ENCODE data around the gene CBLN3. TPM values are rescaled to one million over a fixed set of nuclear protein-coding genes. Genes with fewer than 3 reads are reported as not detected.
A peak's percentile ranks its signal among the peaks of the same experiment; 100 is the strongest.

CBLN3 gene
- total and polyA plus RNA-seq, 4 donors, result 0.59 to 2.4 (median 1.5) TPM

- Histone ChIP-seq H3K4me3 (ENCODE audit: low read depth, low read length) (no peak overlapping the region), H3K27me3 (ENCODE audit: control insufficient read depth, insufficient read depth, low read length) (no peaks in the 10 kb centered on the region), H3K36me3 (ENCODE audit: control insufficient read depth, insufficient read depth, low read length) (peaks cover 49% of the 10 kb centered on the region), H3K9me3 (ENCODE audit: control insufficient read depth, insufficient read depth, low read length) (no peaks in the 10 kb centered on the region), H3K27ac (ENCODE audit: low read depth, low read length) (no peak overlapping the region), H3K4me1 (ENCODE audit: control insufficient read depth, insufficient read depth, low read length) (peaks cover 7% of the 10 kb centered on the region)
- no peak for DNase-seq (ENCODE audit: low read depth in 4 of 6, low spot score in 6 of 6)
- WGBS (ENCODE audit: insufficient coverage), result 87% methylated on average over 20 of the region's 25 CpGs
These were observed 13.8 kb downstream of the CBLN3 start for GRCh38 chr14:24415421-24416253.

- H3K27ac ChIP-seq (ENCODE audit: low read depth, low read length), result no peak overlapping the region
These were observed 14.6 kb downstream of the CBLN3 start for GRCh38 chr14:24414732-24415420.

GRCh38 chr14:24414077-24414476 lies 15.4 kb downstream of the CBLN3 start:
- no CpG with 5 or more reads among the region's 1 CpG for WGBS (ENCODE audit: insufficient coverage)
- Histone ChIP-seq H3K4me3 (ENCODE audit: low read depth, low read length) (no peak overlapping the region), H3K36me3 (ENCODE audit: control insufficient read depth, insufficient read depth, low read length) (peaks cover 64% of the 10 kb centered on the region), H3K27ac (ENCODE audit: low read depth, low read length) (no peak overlapping the region), H3K9me3 (ENCODE audit: control insufficient read depth, insufficient read depth, low read length) (no peaks in the 10 kb centered on the region), H3K27me3 (ENCODE audit: control insufficient read depth, insufficient read depth, low read length) (no peaks in the 10 kb centered on the region), H3K4me1 (ENCODE audit: control insufficient read depth, insufficient read depth, low read length) (peaks cover 15% of the 10 kb centered on the region)
- no peak for DNase-seq (ENCODE audit: low read depth in 4 of 6, low spot score in 6 of 6)

More at GRCh38 chr14:24414732-24415420, 14.6 kb downstream of the CBLN3 start:
- DNase-seq (ENCODE audit: low read depth in 4 of 6, low spot score in 6 of 6), result no peak
- Histone ChIP-seq H3K27me3 (ENCODE audit: control insufficient read depth, insufficient read depth, low read length) (no peaks in the 10 kb centered on the region), H3K36me3 (ENCODE audit: control insufficient read depth, insufficient read depth, low read length) (peaks cover 56% of the 10 kb centered on the region), H3K4me3 (ENCODE audit: low read depth, low read length) (no peak overlapping the region), H3K4me1 (ENCODE audit: control insufficient read depth, insufficient read depth, low read length) (peaks cover 7% of the 10 kb centered on the region), H3K9me3 (ENCODE audit: control insufficient read depth, insufficient read depth, low read length) (no peaks in the 10 kb centered on the region)
- 93% methylated on average over 15 of the region's 15 CpGs for WGBS (ENCODE audit: insufficient coverage)

GRCh38 chr14:24411443-24412389 lies 17.8 kb downstream of the CBLN3 start:
- no peak overlapping the region for H3K4me3 ChIP-seq (ENCODE audit: low read depth, low read length)
- H3K27me3 ChIP-seq (ENCODE audit: control insufficient read depth, insufficient read depth, low read length), result no peaks in the 10 kb centered on the region
- 85% methylated on average over 14 of the region's 16 CpGs for WGBS (ENCODE audit: insufficient coverage)
- DNase-seq (ENCODE audit: low read depth in 4 of 6, low spot score in 6 of 6), result peak in 2 of 6 donors; percentile 59 to 64
- peaks cover 82% of the 10 kb centered on the region for H3K36me3 ChIP-seq (ENCODE audit: control insufficient read depth, insufficient read depth, low read length)
- no peak overlapping the region for H3K27ac ChIP-seq (ENCODE audit: low read depth, low read length)
- H3K4me1 ChIP-seq (ENCODE audit: control insufficient read depth, insufficient read depth, low read length), result peaks cover 27% of the 10 kb centered on the region
- H3K9me3 ChIP-seq (ENCODE audit: control insufficient read depth, insufficient read depth, low read length), result no peaks in the 10 kb centered on the region

- no peak for DNase-seq (ENCODE audit: low read depth in 4 of 6, low spot score in 6 of 6)
- H3K9me3 ChIP-seq (ENCODE audit: control insufficient read depth, insufficient read depth, low read length), result no peaks in the 10 kb centered on the region
- 93% methylated on average over 9 of the region's 10 CpGs for WGBS (ENCODE audit: insufficient coverage)
- no peak overlapping the region for H3K4me3 ChIP-seq (ENCODE audit: low read depth, low read length)
- no peak overlapping the region for H3K27ac ChIP-seq (ENCODE audit: low read depth, low read length)
- H3K36me3 ChIP-seq (ENCODE audit: control insufficient read depth, insufficient read depth, low read length), result peaks cover 72% of the 10 kb centered on the region
- no peaks in the 10 kb centered on the region for H3K27me3 ChIP-seq (ENCODE audit: control insufficient read depth, insufficient read depth, low read length)
- H3K4me1 ChIP-seq (ENCODE audit: control insufficient read depth, insufficient read depth, low read length), result peaks cover 23% of the 10 kb centered on the region
These were observed 19.5 kb downstream of the CBLN3 start for GRCh38 chr14:24409956-24410355.

GRCh38 chr14:24409192-24409591 lies 20.3 kb downstream of the CBLN3 start:
- Histone ChIP-seq H3K27ac (ENCODE audit: low read depth, low read length) (no peak overlapping the region), H3K4me1 (ENCODE audit: control insufficient read depth, insufficient read depth, low read length) (peaks cover 23% of the 10 kb centered on the region), H3K4me3 (ENCODE audit: low read depth, low read length) (no peak overlapping the region), H3K36me3 (ENCODE audit: control insufficient read depth, insufficient read depth, low read length) (peaks cover 64% of the 10 kb centered on the region), H3K27me3 (ENCODE audit: control insufficient read depth, insufficient read depth, low read length) (no peaks in the 10 kb centered on the region), H3K9me3 (ENCODE audit: control insufficient read depth, insufficient read depth, low read length) (no peaks in the 10 kb centered on the region)
- DNase-seq (ENCODE audit: low read depth in 4 of 6, low spot score in 6 of 6), result no peak
- WGBS (ENCODE audit: insufficient coverage), result 71% methylated on average over 4 of the region's 6 CpGs

GRCh38 chr14:24408764-24409163 lies 20.7 kb downstream of the CBLN3 start:
- DNase-seq (ENCODE audit: low read depth in 4 of 6, low spot score in 6 of 6), result peak in 1 of 6 donors; percentile 66
- H3K27me3 ChIP-seq (ENCODE audit: control insufficient read depth, insufficient read depth, low read length), result no peaks in the 10 kb centered on the region
- H3K4me3 ChIP-seq (ENCODE audit: low read depth, low read length), result no peak overlapping the region
- no peaks in the 10 kb centered on the region for H3K9me3 ChIP-seq (ENCODE audit: control insufficient read depth, insufficient read depth, low read length)
- no peak overlapping the region for H3K27ac ChIP-seq (ENCODE audit: low read depth, low read length)
- H3K36me3 ChIP-seq (ENCODE audit: control insufficient read depth, insufficient read depth, low read length), result peaks cover 62% of the 10 kb centered on the region
- peaks cover 23% of the 10 kb centered on the region for H3K4me1 ChIP-seq (ENCODE audit: control insufficient read depth, insufficient read depth, low read length)
- WGBS (ENCODE audit: insufficient coverage), result 56% methylated on average over 3 of the region's 3 CpGs

- peaks cover 23% of the 10 kb centered on the region for H3K4me1 ChIP-seq (ENCODE audit: control insufficient read depth, insufficient read depth, low read length)
- no peaks in the 10 kb centered on the region for H3K9me3 ChIP-seq (ENCODE audit: control insufficient read depth, insufficient read depth, low read length)
- DNase-seq (ENCODE audit: low read depth in 4 of 6, low spot score in 6 of 6), result no peak
- H3K27ac ChIP-seq (ENCODE audit: low read depth, low read length), result no peak overlapping the region
- 94% methylated on average over 18 of the region's 18 CpGs for WGBS (ENCODE audit: insufficient coverage)
- no peak overlapping the region for H3K4me3 ChIP-seq (ENCODE audit: low read depth, low read length)
- peaks cover 56% of the 10 kb centered on the region for H3K36me3 ChIP-seq (ENCODE audit: control insufficient read depth, insufficient read depth, low read length)
- H3K27me3 ChIP-seq (ENCODE audit: control insufficient read depth, insufficient read depth, low read length), result no peaks in the 10 kb centered on the region
These were observed 21.7 kb downstream of the CBLN3 start for GRCh38 chr14:24407608-24408325.

- H3K4me3 ChIP-seq (ENCODE audit: low read depth, low read length), result no peak overlapping the region
- no peaks in the 10 kb centered on the region for H3K27me3 ChIP-seq (ENCODE audit: control insufficient read depth, insufficient read depth, low read length)
- no peaks in the 10 kb centered on the region for H3K9me3 ChIP-seq (ENCODE audit: control insufficient read depth, insufficient read depth, low read length)
- no peak overlapping the region for H3K27ac ChIP-seq (ENCODE audit: low read depth, low read length)
- DNase-seq (ENCODE audit: low read depth in 4 of 6, low spot score in 6 of 6), result no peak
- peaks cover 33% of the 10 kb centered on the region for H3K4me1 ChIP-seq (ENCODE audit: control insufficient read depth, insufficient read depth, low read length)
- 95% methylated on average over 5 of the region's 6 CpGs for WGBS (ENCODE audit: insufficient coverage)
- peaks cover 51% of the 10 kb centered on the region for H3K36me3 ChIP-seq (ENCODE audit: control insufficient read depth, insufficient read depth, low read length)
These were observed 23.1 kb downstream of the CBLN3 start for GRCh38 chr14:24406416-24406815.

Data from spinal cord (tissue), 10 donors.